Measurements from ENCODE around the gene KIF2A. TPM values are rescaled to one million over a fixed set of nuclear protein-coding genes. Genes with fewer than 3 reads are reported as not detected.

The KIF2A gene
- total and polyA plus RNA-seq, 2 of the 13 experiments (the other 11 are each of a cell fraction or from before 2014, with no cell fraction given): 8.5 to 19.2 TPM

DNA sequence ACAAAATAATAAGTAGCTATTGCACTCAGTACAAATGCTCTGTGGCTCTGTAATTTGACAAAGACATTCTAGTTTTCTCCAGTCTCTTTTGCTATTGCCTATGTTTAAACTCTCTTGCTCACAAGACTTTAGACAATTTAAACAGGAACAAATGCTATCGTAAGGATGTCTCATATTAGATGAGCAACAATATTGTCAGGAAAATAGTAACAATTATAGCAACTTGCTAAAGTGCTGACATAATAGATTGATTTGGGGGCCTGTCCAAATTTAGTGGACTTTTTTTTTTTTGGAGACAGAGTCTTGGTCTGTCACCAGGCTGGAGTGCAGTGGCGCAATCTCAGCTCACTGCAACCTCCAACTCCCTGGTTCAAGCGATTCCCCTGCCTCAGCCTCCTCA lies 11.8 kb downstream of the KIF2A start:
- POLR2A ChIA-PET: no interaction called here
- Histone ChIP-seq H3K27ac (ENCODE audit: extremely low read length, insufficient read depth, low read length) (no peak overlapping the region), H3K9ac (ENCODE audit: insufficient read depth, low read depth, low read length) (no peak overlapping the region), H3K4me1 (ENCODE audit: insufficient read depth, low read length) (peaks cover 11% of the 10 kb centered on the region), H2AFZ (ENCODE audit: low read length) (no peak overlapping the region), H3K4me2 (ENCODE audit: low read depth, low read length) (no peak overlapping the region), H4K20me1 (ENCODE audit: insufficient read depth, low read length) (peaks cover 27% of the 10 kb centered on the region), H3K9me3 (ENCODE audit: low read length) (no peaks in the 10 kb centered on the region), H3K36me3 (replicated peaks in 1 of 2; ENCODE audit: control insufficient read depth in 1 of 2, insufficient read depth in 2 of 2, low read length in 2 of 2) (no peaks in the 10 kb centered on the region), H3K4me3 (replicated peaks in 1 of 3; ENCODE audit: insufficient read depth in 1 of 3, low read depth in 2 of 3, low read length in 3 of 3) (no peak overlapping the region), H3K27me3 (ENCODE audit: control insufficient read depth in 1 of 2, insufficient read depth in 2 of 2, low read length in 2 of 2) (no peaks in the 10 kb centered on the region), H3K79me2 (ENCODE audit: insufficient read depth, low read length) (peaks cover 23% of the 10 kb centered on the region)
- CTCF ChIA-PET (ENCODE audit: low intra/inter-chr PET ratio, low total read pairs): no interaction called here
- no peak for ATAC-seq
- intact Hi-C loops (cut with micrococcal nuclease; ENCODE audit: unreplicated experiment): no loop called here
- DNase-seq (ENCODE audit: low spot score): no peak
- WGBS (ENCODE audit: low lambda C conversion rate): 98% methylated on average over 3 of the region's 3 CpGs
- FAIRE-seq: no peak
- no TSS peak for BruUV-seq (replicated peaks)
- TF ChIP-seq, protein P1, sequence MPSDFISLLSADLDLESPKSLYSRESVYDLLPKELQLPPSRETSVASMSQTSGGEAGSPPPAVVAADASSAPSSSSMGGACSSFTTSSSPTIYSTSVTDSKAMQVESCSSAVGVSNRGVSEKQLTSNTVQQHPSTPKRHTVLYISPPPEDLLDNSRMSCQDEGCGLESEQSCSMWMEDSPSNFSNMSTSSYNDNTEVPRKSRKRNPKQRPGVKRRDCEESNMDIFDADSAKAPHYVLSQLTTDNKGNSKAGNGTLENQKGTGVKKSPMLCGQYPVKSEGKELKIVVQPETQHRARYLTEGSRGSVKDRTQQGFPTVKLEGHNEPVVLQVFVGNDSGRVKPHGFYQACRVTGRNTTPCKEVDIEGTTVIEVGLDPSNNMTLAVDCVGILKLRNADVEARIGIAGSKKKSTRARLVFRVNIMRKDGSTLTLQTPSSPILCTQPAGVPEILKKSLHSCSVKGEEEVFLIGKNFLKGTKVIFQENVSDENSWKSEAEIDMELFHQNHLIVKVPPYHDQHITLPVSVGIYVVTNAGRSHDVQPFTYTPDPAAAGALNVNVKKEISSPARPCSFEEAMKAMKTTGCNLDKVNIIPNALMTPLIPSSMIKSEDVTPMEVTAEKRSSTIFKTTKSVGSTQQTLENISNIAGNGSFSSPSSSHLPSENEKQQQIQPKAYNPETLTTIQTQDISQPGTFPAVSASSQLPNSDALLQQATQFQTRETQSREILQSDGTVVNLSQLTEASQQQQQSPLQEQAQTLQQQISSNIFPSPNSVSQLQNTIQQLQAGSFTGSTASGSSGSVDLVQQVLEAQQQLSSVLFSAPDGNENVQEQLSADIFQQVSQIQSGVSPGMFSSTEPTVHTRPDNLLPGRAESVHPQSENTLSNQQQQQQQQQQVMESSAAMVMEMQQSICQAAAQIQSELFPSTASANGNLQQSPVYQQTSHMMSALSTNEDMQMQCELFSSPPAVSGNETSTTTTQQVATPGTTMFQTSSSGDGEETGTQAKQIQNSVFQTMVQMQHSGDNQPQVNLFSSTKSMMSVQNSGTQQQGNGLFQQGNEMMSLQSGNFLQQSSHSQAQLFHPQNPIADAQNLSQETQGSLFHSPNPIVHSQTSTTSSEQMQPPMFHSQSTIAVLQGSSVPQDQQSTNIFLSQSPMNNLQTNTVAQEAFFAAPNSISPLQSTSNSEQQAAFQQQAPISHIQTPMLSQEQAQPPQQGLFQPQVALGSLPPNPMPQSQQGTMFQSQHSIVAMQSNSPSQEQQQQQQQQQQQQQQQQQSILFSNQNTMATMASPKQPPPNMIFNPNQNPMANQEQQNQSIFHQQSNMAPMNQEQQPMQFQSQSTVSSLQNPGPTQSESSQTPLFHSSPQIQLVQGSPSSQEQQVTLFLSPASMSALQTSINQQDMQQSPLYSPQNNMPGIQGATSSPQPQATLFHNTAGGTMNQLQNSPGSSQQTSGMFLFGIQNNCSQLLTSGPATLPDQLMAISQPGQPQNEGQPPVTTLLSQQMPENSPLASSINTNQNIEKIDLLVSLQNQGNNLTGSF (CRISPR knock-in tag; IDR thresholded peaks at IDR 0.05): no peak
- TF ChIP-seq SMAD9 (CRISPR knock-in tag; IDR thresholded peaks at IDR 0.05) (no peak), ZMYM2 (CRISPR knock-in tag; IDR thresholded peaks at IDR 0.05) (no peak), BCL6 (CRISPR knock-in tag; IDR thresholded peaks at IDR 0.05) (no peak), ZNF3 (CRISPR knock-in tag; IDR thresholded peaks at IDR 0.05) (no peak), ZFP36L1 (CRISPR knock-in tag; IDR thresholded peaks at IDR 0.05) (no peak), RAD21 (CRISPR knock-in tag; IDR thresholded peaks at IDR 0.05) (no peak), ZNF557 (CRISPR knock-in tag; IDR thresholded peaks at IDR 0.05) (no peak), ZNF383 (CRISPR knock-in tag; IDR thresholded peaks at IDR 0.05; ENCODE audit: borderline replicate concordance) (no peak), RNF2 (conservative IDR thresholded peaks at IDR 0.05; ENCODE audit: low read depth) (no peak), ZNF253 (CRISPR knock-in tag; IDR thresholded peaks at IDR 0.05; ENCODE audit: borderline replicate concordance) (no peak)
- TF ChIP-seq, protein P2, sequence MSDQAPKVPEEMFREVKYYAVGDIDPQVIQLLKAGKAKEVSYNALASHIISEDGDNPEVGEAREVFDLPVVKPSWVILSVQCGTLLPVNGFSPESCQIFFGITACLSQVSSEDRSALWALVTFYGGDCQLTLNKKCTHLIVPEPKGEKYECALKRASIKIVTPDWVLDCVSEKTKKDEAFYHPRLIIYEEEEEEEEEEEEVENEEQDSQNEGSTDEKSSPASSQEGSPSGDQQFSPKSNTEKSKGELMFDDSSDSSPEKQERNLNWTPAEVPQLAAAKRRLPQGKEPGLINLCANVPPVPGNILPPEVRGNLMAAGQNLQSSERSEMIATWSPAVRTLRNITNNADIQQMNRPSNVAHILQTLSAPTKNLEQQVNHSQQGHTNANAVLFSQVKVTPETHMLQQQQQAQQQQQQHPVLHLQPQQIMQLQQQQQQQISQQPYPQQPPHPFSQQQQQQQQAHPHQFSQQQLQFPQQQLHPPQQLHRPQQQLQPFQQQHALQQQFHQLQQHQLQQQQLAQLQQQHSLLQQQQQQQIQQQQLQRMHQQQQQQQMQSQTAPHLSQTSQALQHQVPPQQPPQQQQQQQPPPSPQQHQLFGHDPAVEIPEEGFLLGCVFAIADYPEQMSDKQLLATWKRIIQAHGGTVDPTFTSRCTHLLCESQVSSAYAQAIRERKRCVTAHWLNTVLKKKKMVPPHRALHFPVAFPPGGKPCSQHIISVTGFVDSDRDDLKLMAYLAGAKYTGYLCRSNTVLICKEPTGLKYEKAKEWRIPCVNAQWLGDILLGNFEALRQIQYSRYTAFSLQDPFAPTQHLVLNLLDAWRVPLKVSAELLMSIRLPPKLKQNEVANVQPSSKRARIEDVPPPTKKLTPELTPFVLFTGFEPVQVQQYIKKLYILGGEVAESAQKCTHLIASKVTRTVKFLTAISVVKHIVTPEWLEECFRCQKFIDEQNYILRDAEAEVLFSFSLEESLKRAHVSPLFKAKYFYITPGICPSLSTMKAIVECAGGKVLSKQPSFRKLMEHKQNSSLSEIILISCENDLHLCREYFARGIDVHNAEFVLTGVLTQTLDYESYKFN (CRISPR knock-in tag; conservative IDR thresholded peaks at IDR 0.05): no peak
- in situ Hi-C loops (cut with HindIII; ENCODE audit: extremely low pct_ligation_motif_present, low pct_unique_long_range_greater_than_20kb): no loop called here
